ENCODE data around the gene DGLUCY.

- no peak for TF ChIP-seq CTCF (conservative IDR thresholded peaks at IDR 0.05; ENCODE audit: low read depth, low read length)
- no peak for TF ChIP-seq EZH2 (IDR thresholded peaks at IDR 0.05; ENCODE audit: borderline replicate concordance, low read depth, low read length, poor library complexity, severe bottlenecking)
Observed at GRCh38 chr14:91088585-91089235, 25.2 kb upstream of the DGLUCY start.
